OCI-LY3 (cell line): Measurements from ENCODE around the gene LRRC3C.
"Not testable (repeated sequence)": the region's sequence is repeated elsewhere in the genome, so short reads cannot be mapped to it uniquely, and the experiment has no call there.

ENCODE experiments used
- H2AFZ ChIP-seq: fragments of 200-600, 300-600 bp; shearing (Covaris generic); 2 replicates; pipeline ENCODE4 v1.6.0; 2014; ENCODE audit warnings: antibody characterized with exemption, low read depth, low read length
- H3K27ac ChIP-seq: fragments of 200-600, 300-600 bp; sonication (generic); 2 replicates; pipeline ENCODE4 v1.5.1; 2014; ENCODE audit warnings: mild to moderate bottlenecking, low read length, moderate library complexity, mixed read lengths
- H3K27me3 ChIP-seq: fragments of 200-600, 300-600 bp; sonication (generic); 2 replicates; pipeline ENCODE4 v1.6.1; 2014; ENCODE audit warnings: low read depth, low read length, mixed read lengths
- H3K36me3 ChIP-seq: fragments of 200-600, 300-600 bp; sonication (generic); replicated peaks from 2 replicates; pipeline ENCODE3; 2014; ENCODE audit warnings: low read depth, low read length, mixed read lengths
- H3K4me1 ChIP-seq: fragments of 300-600, 200-600 bp; sonication (generic); 2 replicates; pipeline ENCODE4 v1.6.1; 2014; ENCODE audit warnings: low read length, mixed read lengths
- H3K4me2 ChIP-seq: fragments of 200-600, 300-600 bp; sonication (generic); 2 replicates; pipeline ENCODE4 v1.6.1; 2014; ENCODE audit warnings: low read length, mixed read lengths
- H3K4me3 ChIP-seq: fragments of 300-600, 200-600 bp; sonication (generic); 2 replicates; pipeline ENCODE4 v1.5.1; 2014; ENCODE audit warnings: antibody characterized with exemption, mild to moderate bottlenecking, low read length, moderate library complexity
- H3K79me2 ChIP-seq: fragments of 300-600, 200-600 bp; shearing (Covaris generic); 2 replicates; pipeline ENCODE4 v1.6.1; 2014; ENCODE audit warnings: mild to moderate bottlenecking, low read length, mixed read lengths
- H3K9ac ChIP-seq: fragments of 300-600, 200-600 bp; shearing (Covaris generic); 2 replicates; pipeline ENCODE4 v1.6.0; 2014; ENCODE audit warnings: mild to moderate bottlenecking, low read length, moderate library complexity
- H3K9me3 ChIP-seq: fragments of 200-600, 300-600 bp; shearing (Covaris generic); 2 replicates; pipeline ENCODE4 v1.6.1; 2014; ENCODE audit warnings: low read length, mixed read lengths; ENCODE audit not compliant: insufficient read depth
- H4K20me1 ChIP-seq: fragments of 200-600, 300-600 bp; sonication (generic); 2 replicates; pipeline ENCODE4 v1.6.1; 2016; ENCODE audit warnings: low read length, mixed read lengths; ENCODE audit not compliant: insufficient read depth
- CTCF ChIP-seq: fragments of 200-600, 300-600 bp; sonication (generic); IDR thresholded peaks from 2 replicates; pipeline ENCODE4 v1.5.1; 2014; ENCODE audit warnings: antibody characterized with exemption, low read length, low read depth
- EZH2phosphoT487 ChIP-seq: fragments of 200-600 bp; shearing (Covaris generic); IDR thresholded peaks from 2 replicates; pipeline ENCODE4 v1.6.1; 2018; ENCODE audit warnings: antibody characterized with exemption, mixed run types, low read depth

The LRRC3C gene

GRCh38 chr17:39944393-39944711 lies 16.8 kb downstream of the LRRC3C start:
- Histone ChIP-seq H3K4me2 (no peak overlapping the region), H3K79me2 (no peaks in the 10 kb centered on the region), H3K9me3 (no peaks in the 10 kb centered on the region)

GRCh38 chr17:39946551-39947330 lies 19.2 kb downstream of the LRRC3C start:
- no peak overlapping the region for H3K4me2 ChIP-seq
- no peaks in the 10 kb centered on the region for H4K20me1 ChIP-seq
- no peaks in the 10 kb centered on the region for H3K4me1 ChIP-seq
- no peak overlapping the region for H3K9ac ChIP-seq
- H3K27me3 ChIP-seq: peaks cover under 1% of the 10 kb centered on the region; the same call in 1 of the 2 replicates
- no peak overlapping the region for H3K27ac ChIP-seq
- no peaks in the 10 kb centered on the region for H3K9me3 ChIP-seq
- TF ChIP-seq CTCF (no peak), EZH2phosphoT487 (no peak)
- no peaks in the 10 kb centered on the region for H3K79me2 ChIP-seq
- H2AFZ ChIP-seq: no peak overlapping the region
- no peaks in the 10 kb centered on the region for H3K36me3 ChIP-seq
- no peak overlapping the region for H3K4me3 ChIP-seq

More at GRCh38 chr17:39944393-39944711, 16.8 kb downstream of the LRRC3C start:
- Histone ChIP-seq H3K27ac (no peak overlapping the region), H3K9ac (no peak overlapping the region), H3K36me3 (no peaks in the 10 kb centered on the region), H2AFZ (no peak overlapping the region), H3K4me1 (peaks cover 11% of the 10 kb centered on the region), H3K4me3 (no peak overlapping the region), H4K20me1 (no peaks in the 10 kb centered on the region), H3K27me3 (no peaks in the 10 kb centered on the region)
- no peak for TF ChIP-seq CTCF
- no peak for TF ChIP-seq EZH2phosphoT487

- not testable (repeated sequence) for H3K4me1 ChIP-seq, H3K9me3 ChIP-seq, H3K27ac ChIP-seq, H3K4me2 ChIP-seq, H3K36me3 ChIP-seq, H3K9ac ChIP-seq, H4K20me1 ChIP-seq, H3K4me3 ChIP-seq, H3K79me2 ChIP-seq, H3K27me3 ChIP-seq, H2AFZ ChIP-seq
These were observed 20.9 kb downstream of the LRRC3C start for GRCh38 chr17:39948489-39948828.

GRCh38 chr17:39949028-39949427 lies 21.5 kb downstream of the LRRC3C start:
- Histone ChIP-seq H3K79me2 (no peaks in the 10 kb centered on the region), H2AFZ (no peak overlapping the region), H3K4me3 (no peak overlapping the region), H3K36me3 (no peaks in the 10 kb centered on the region), H3K27ac (no peak overlapping the region), H3K4me2 (no peak overlapping the region), H3K4me1 (peaks cover 8% of the 10 kb centered on the region; the same call in 1 of the 2 replicates), H3K9me3 (no peaks in the 10 kb centered on the region), H3K9ac (no peak overlapping the region), H4K20me1 (no peaks in the 10 kb centered on the region), H3K27me3 (peaks cover 7% of the 10 kb centered on the region; the same call in 1 of the 2 replicates)
- no peak for TF ChIP-seq CTCF
- no peak for TF ChIP-seq EZH2phosphoT487
